ENCODE results near the gene OR6K2.

OR6K2 gene

GRCh38 chr1:158685085-158685484 is 15.4 kb downstream of the OR6K2 start:
- DNase-seq (ENCODE audit: low read depth in 2 of 2): no peak

- no peak for DNase-seq (ENCODE audit: low read depth in 2 of 2)
These were observed 18.8 kb downstream of the OR6K2 start for GRCh38 chr1:158681606-158682005.

DNA sequence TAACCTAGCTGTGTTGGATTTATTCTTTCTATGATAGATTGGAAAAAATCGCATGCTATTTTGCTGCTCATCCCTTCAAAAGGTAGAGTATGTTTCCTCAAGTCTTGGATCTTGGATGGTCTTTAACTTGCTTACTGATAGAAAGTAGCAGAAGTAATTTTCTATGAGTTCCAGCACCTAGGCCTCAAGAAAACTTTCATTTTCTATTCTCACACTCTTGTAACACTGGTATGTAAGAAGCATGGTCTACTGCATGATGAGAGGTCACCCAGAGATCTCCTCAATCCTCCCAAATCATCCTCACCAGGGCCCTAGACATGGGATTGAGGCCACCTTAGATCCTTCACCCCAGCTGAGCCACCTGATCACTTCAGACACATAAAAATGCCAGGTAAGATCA is 21.2 kb downstream of the OR6K2 start:
- DNase-seq (ENCODE audit: low read depth in 2 of 2): no peak

DNA sequence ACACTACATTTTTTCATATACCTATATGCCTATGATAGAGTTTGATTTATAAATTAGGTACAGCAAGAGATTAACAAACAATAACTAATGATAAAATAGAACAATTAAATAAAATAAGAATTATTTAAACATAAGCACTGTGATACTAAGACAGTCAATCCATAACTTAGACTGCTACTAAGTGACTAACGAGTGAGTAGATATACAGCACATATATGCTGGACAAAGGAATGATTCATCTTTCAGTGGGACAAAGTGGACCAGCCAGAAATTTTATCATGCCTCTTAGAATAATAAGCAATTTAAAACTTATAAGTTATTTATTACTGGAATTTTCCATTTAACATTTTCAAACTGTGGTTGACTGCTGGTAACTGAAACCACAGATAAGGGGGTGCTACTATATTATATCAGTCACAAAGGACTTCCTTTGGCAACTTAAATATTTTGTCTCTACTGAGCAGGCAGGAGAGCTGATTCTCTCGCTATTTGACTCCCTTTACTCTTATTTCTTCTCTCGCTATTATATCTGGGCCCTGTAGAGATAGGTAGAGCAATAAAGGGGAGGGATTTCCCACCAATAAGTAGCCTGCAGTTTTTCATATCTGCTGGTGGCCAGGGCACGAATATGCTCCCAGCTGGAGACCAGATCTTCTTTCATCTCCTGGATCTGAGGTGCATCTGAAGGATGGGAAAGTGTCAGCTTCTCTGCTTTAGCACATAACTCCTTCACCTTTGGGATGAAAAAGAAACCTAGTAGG is 24.7 kb downstream of the OR6K2 start:
- DNase-seq (ENCODE audit: low read depth in 2 of 2): no peak

DNA sequence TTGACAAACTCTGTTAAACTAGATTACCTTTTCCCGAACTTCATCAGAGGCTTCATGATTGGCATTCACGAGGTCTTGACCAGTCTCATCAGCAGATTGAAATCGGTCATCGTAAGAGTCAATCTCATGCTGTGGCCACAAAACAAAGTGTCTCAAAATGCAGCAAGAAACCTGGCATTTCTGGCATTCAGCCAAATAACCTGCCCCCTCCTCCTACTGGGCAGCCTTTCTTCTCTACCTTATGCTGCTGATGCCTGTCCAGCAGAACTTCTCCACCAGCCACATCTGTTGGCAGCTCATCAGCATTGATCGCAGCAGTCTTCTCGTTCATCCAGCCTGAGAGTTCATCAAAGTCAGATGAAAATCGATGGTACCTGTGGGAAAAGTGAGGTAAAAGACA is 26.1 kb downstream of the OR6K2 start:
- DNase-seq (ENCODE audit: low read depth in 2 of 2): no peak

GRCh38 chr1:158666037-158666436 is 34.4 kb downstream of the OR6K2 start:
- no peak for DNase-seq (ENCODE audit: low read depth in 2 of 2)

DNA sequence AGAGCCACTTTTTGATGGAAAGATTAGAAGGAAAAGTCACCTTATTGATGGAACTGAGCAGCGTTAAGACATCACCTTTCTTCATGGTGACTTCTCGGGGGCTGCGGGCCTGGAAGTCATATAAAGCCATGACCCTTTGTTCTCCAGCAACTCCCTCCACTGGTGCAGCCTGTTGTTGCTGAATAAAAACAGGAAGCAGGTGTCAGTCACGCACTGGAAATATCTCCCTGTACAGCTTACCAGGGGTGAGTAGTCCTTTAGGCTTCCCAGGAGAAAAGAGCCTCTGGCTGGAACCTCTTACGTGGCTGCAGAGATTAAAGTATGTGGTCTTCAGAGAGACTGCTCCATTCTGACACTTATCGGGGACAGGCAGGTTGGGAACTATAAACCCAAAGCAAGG is 45.9 kb downstream of the OR6K2 start:
- no peak for DNase-seq (ENCODE audit: low read depth in 2 of 2)

DNA sequence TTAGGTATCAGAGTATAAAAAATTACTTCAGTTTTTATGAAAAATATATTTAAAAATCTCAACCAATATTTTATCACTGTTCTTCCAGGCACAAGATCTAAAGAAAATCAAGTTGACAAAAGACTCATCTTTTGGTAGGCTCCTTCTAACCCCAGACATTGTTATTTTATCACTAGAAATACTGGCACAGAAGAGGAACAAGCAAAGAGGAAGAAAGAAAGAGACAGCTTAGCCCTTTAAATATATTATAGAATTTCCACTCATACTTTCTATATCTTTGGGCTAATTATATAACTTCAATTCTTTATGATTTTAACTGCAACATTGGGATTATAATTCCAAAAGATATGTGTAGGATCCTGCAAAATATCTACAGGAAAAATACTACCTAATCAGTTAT is 46.4 kb downstream of the OR6K2 start:
- DNase-seq (ENCODE audit: low read depth in 2 of 2): no peak

GRCh38 chr1:158652721-158653334 is 47.6 kb downstream of the OR6K2 start:
- DNase-seq (ENCODE audit: low read depth in 2 of 2): no peak
